Endothelial cell (in vitro differentiated cells): Measurements from ENCODE around the gene GALNT2. TPM values are rescaled to one million over a fixed set of nuclear protein-coding genes. Genes with fewer than 3 reads are reported as not detected.

Experiments
- DNase-seq: peaks from one replicate; pipeline ENCODE4 v3.0.0; 2021; ENCODE audit warnings: low spot score
- H3K27ac Mint-ChIP-seq: one replicate; pipeline ENCODE4 v1.8.0; 2021; ENCODE audit warnings: mixed read lengths, inconsistent platforms; ENCODE audit not compliant: unreplicated experiment
- H3K27me3 Mint-ChIP-seq: one replicate; pipeline ENCODE4 v1.8.0; 2021; ENCODE audit warnings: mild to moderate bottlenecking, moderate library complexity, mixed read lengths, inconsistent platforms; ENCODE audit not compliant: unreplicated experiment
- H3K36me3 Mint-ChIP-seq: one replicate; pipeline ENCODE4 v1.8.0; 2021; ENCODE audit warnings: mild to moderate bottlenecking, low read depth, mixed read lengths, inconsistent platforms; ENCODE audit not compliant: unreplicated experiment
- H3K4me1 Mint-ChIP-seq: one replicate; pipeline ENCODE4 v1.8.0; 2021; ENCODE audit warnings: mild to moderate bottlenecking, mixed read lengths, inconsistent platforms; ENCODE audit not compliant: unreplicated experiment
- H3K4me3 Mint-ChIP-seq: one replicate; pipeline ENCODE4 v1.8.0; 2021; ENCODE audit warnings: mild to moderate bottlenecking, mixed read lengths, inconsistent platforms; ENCODE audit not compliant: unreplicated experiment
- H3K9me3 Mint-ChIP-seq: one replicate; pipeline ENCODE4 v1.8.0; 2021; ENCODE audit warnings: mixed read lengths, inconsistent platforms; ENCODE audit not compliant: unreplicated experiment
- total RNA-seq: library from RNA; stranded (reverse); fragmentation: NEBNext Ultra II Directional; extraction: Animal tissue kit (Norgen Biotek cat#: 25700); gene quantifications from one replicate; pipeline ENCODE4 v1.2.1, GENCODE V29; 2021; ENCODE audit not compliant: unreplicated experiment
- TF ChIP-seq, protein P1 (sequence below): fragments of 200-600 bp; sonication (generic); IDR thresholded peaks from one replicate; pipeline ENCODE4 v1.5.0; 2021; ENCODE audit warnings: antibody characterized with exemption; ENCODE audit not compliant: unreplicated experiment

The GALNT2 gene
- total RNA-seq, 1 donor from 2014 or later: 74.8 TPM

DNA sequence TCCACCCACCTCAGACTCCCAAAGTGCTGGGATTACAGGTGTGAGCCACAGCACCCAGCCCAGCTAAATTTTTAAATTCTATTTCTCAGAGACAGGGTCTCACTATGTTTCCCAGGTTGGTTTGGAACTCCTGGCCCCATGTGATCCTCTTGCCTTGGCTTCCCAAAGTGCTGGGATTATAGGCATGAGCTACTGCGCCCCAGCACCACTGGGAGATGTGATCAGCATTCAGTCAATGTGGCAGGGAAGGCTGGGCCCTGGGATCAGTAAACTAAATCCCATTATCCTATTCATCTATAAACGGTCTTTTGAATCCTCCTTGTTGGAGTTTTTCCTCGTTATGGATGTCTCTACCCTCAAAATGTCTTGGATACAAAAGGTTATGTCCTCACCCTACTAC, 245.6 kb downstream of the GALNT2 start:
- no peaks in the 10 kb centered on the region for H3K9me3 Mint-ChIP-seq
- H3K27ac Mint-ChIP-seq: no peak overlapping the region
- peaks cover 5% of the 10 kb centered on the region for H3K27me3 Mint-ChIP-seq
- no peaks in the 10 kb centered on the region for H3K36me3 Mint-ChIP-seq
- TF ChIP-seq, protein P1, sequence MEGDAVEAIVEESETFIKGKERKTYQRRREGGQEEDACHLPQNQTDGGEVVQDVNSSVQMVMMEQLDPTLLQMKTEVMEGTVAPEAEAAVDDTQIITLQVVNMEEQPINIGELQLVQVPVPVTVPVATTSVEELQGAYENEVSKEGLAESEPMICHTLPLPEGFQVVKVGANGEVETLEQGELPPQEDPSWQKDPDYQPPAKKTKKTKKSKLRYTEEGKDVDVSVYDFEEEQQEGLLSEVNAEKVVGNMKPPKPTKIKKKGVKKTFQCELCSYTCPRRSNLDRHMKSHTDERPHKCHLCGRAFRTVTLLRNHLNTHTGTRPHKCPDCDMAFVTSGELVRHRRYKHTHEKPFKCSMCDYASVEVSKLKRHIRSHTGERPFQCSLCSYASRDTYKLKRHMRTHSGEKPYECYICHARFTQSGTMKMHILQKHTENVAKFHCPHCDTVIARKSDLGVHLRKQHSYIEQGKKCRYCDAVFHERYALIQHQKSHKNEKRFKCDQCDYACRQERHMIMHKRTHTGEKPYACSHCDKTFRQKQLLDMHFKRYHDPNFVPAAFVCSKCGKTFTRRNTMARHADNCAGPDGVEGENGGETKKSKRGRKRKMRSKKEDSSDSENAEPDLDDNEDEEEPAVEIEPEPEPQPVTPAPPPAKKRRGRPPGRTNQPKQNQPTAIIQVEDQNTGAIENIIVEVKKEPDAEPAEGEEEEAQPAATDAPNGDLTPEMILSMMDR: no peak
- no peak overlapping the region for H3K4me3 Mint-ChIP-seq
- DNase-seq: no peak
- H3K4me1 Mint-ChIP-seq: no peaks in the 10 kb centered on the region

DNA sequence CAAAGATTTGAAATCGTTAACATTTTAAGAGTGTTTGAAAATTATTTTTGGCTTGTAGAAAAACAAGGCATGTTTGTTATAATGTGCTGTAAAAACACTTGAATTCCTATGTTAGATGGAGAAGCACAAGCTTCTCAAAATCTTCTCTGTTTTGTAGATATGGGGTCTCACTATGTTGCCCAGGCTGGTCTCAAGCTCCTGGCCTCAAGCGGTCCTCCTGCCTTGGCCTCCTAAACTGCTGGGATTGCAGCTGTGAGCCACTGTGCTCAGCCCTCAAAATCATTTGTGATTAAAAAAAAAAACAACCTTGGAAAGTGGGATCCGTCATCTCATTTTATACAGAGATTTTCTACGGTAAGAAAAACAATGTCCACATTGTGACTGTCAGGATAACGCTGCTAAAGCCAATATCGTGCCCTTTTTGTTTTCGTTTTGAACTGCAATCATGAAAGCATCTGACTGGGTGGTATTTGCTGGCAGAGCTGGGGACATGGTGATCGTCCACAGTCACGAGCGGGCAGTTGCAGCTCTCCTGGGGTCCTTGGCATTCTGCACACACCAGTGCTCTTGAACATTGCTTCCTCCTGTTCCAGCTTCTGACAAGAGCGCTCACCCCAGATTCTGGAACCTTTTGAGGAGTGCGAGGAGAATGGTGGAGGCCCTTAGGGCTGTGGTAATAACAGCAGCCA, 246.6 kb downstream of the GALNT2 start:
- TF ChIP-seq, protein P1: no peak
- no peak overlapping the region for H3K27ac Mint-ChIP-seq
- peaks cover 5% of the 10 kb centered on the region for H3K27me3 Mint-ChIP-seq
- no peaks in the 10 kb centered on the region for H3K9me3 Mint-ChIP-seq
- H3K4me3 Mint-ChIP-seq: no peak overlapping the region
- H3K36me3 Mint-ChIP-seq: no peaks in the 10 kb centered on the region
- H3K4me1 Mint-ChIP-seq: no peaks in the 10 kb centered on the region
- DNase-seq: no peak

DNA sequence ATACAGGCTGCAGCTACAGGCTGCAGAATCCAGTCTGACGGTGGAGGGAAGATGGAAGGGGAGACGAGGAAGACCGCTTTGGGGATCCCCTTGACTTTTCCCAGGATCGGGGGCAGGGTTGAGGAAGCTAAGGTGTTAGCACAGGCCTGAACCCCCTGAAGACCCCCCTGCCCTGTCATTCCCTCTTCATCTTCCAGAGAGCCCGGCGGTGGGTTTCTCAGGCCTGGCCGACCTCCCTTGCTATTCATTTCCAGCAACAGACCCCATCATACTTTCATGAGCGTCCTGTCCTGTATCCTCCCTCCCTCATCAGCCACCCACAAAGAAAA, 247.1 kb downstream of the GALNT2 start:
- TF ChIP-seq, protein P1: no peak
- Mint-ChIP-seq H3K9me3 (no peaks in the 10 kb centered on the region), H3K27ac (no peak overlapping the region)

DNA sequence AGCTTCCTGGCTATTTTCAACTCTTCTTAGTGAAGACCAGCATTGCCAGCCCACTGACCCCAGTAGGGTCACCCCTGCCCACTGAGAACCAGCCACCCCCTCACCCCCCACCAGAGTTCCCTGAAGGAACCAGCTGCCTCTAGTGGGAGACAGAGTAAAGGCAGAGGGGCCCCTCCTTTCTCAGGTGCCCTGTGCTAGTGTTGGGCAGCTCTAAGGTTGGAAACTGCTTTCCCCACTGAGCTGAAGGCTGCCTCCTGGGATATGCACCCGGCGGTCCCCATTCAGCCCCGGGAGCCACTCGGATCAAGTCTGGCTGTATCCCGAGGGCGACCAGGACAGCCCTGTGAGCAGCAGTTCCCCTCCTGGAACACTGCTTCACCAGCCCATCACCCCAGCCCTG, 248.1 kb downstream of the GALNT2 start:
- H3K27me3 Mint-ChIP-seq: peaks cover 3% of the 10 kb centered on the region
- H3K36me3 Mint-ChIP-seq: no peaks in the 10 kb centered on the region
- H3K9me3 Mint-ChIP-seq: no peaks in the 10 kb centered on the region
- H3K4me1 Mint-ChIP-seq: no peaks in the 10 kb centered on the region
- TF ChIP-seq, protein P1: no peak
- H3K27ac Mint-ChIP-seq: no peak overlapping the region
- DNase-seq: no peak
- H3K4me3 Mint-ChIP-seq: no peak overlapping the region

More for the DNA sequence above, 247.1 kb downstream of the GALNT2 start:
- peaks cover 5% of the 10 kb centered on the region for H3K27me3 Mint-ChIP-seq
- no peak overlapping the region for H3K4me3 Mint-ChIP-seq
- no peak for DNase-seq
- H3K4me1 Mint-ChIP-seq: no peaks in the 10 kb centered on the region
- no peaks in the 10 kb centered on the region for H3K36me3 Mint-ChIP-seq

DNA sequence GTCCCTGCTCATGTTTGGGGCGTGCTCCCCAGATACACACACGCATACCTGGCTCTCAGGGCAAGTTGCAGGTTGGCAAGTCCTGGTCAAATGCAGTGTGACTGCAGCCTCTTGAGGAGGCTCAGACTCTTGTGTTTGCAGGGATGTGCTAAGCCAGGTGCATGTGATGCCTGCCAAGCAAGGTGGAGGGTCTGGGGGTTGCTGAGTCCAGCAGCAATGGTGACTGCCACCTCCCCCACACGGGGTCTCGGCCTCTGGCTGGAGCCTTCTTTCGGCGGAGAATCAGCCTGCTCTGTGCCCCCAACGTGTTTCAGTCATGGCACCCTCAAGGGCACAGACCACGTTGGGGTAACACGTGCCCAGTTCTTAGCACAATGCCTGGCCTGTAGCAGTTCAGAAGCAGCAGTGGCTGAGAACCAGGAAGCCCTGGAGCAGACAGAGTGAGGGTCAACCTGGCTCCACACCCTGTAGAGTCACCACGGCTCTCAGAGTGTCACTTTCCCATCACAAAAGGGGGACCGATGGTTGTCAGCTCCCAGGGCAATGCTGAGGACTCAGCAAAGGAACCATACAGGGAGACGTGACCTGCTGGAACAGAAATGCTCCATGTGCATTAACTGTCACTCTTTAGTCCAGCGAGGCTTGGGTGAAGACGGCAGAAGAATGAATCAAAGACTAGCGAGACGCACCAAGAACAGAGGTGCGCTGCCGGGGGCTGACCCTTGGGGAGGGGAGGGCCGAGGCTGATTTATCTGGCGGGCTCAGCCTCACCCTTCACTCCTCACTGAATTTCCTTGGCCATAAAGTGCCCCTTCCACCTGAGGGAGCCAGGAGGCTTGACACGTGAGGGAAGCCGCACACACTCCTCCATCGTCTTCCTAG, 250.1 kb downstream of the GALNT2 start:
- TF ChIP-seq, protein P1: no peak
- Mint-ChIP-seq H3K9me3 (no peaks in the 10 kb centered on the region), H3K4me1 (no peaks in the 10 kb centered on the region)

More for the DNA sequence above, 250.1 kb downstream of the GALNT2 start:
- no peak for DNase-seq
- Mint-ChIP-seq H3K27ac (no peak overlapping the region), H3K4me3 (no peak overlapping the region), H3K27me3 (peaks cover 3% of the 10 kb centered on the region), H3K36me3 (no peaks in the 10 kb centered on the region)
